ENCODE measurements around the gene CCDC197. TPM values are rescaled to one million over a fixed set of nuclear protein-coding genes. Genes with fewer than 3 reads are reported as not detected.

Gene CCDC197
- polyA plus RNA-seq, 3 donors, result not detected

DNA sequence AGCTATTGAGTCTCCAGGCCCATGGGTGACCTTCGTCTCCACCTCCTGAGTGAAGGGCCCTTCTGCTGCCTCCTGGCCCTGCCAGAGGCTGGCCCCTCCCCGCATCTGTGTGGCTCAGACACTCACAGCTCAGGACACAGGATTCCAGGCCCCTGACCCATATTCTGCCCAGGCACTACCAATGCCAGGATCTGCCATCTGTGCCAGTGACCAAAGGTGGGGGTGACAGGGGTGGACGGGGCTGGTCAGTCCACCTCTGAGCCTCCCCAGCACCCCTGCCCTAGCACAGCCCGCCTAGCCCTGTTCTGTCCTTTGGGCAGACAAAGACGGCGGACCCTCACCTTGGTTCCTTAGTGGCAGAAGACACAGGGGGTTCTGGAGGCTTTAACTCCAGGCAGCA, 23.5 kb upstream of the CCDC197 start:
- H3K27ac ChIP-seq (ENCODE audit: low read depth, low read length), result no peak overlapping the region
- 74 to 96% (median 86%) methylated on average over 5 to 6 of the region's 6 CpGs for WGBS, 3 donors

DNA sequence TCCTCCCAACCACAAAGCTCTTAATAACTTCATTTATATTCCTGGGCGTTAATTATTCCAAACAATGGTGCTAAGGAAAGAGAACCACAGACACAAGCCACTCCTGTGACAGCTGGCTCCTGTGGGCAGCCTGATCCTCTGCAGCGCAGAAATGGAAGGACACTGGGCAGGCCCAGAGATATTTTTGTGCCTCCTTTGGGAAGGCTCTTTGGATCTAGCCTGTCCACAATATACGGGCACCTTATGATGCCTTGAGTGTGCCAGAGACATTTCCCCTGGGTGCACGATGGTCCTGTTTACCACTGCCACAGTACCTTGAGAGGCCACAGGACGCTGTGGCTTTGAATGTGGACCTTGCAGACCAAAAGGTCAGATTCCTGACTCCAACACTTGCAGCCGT, 22.8 kb upstream of the CCDC197 start:
- WGBS, 3 donors, result 88 to 90% (median 88%) methylated on average over 6 of the region's 6 CpGs
- no peak overlapping the region for H3K27ac ChIP-seq (ENCODE audit: low read depth, low read length)

DNA sequence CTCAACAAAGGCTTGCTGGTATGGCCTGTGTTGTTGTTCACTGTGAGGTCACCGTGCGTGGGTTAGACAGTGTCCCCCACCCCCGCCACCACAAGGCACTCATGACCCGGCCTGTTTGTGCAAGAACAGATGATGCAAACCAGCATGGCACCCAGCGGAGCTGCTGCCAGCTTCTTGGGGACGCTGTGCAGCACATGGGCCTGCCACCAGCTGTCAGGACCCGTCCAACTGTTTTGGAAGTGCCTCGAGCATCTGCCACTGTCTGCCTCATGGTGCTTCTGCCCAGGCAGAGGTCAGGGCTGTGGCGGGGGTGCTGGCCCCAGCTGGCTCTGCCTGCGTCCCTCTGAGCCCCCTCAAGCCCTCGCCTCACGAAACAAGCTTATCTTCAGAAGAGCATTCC, 22.3 kb upstream of the CCDC197 start:
- 69 to 91% (median 69%) methylated on average over 11 to 12 of the region's 12 CpGs for WGBS, 3 donors
- H3K27ac ChIP-seq (ENCODE audit: low read depth, low read length), result no peak overlapping the region

DNA sequence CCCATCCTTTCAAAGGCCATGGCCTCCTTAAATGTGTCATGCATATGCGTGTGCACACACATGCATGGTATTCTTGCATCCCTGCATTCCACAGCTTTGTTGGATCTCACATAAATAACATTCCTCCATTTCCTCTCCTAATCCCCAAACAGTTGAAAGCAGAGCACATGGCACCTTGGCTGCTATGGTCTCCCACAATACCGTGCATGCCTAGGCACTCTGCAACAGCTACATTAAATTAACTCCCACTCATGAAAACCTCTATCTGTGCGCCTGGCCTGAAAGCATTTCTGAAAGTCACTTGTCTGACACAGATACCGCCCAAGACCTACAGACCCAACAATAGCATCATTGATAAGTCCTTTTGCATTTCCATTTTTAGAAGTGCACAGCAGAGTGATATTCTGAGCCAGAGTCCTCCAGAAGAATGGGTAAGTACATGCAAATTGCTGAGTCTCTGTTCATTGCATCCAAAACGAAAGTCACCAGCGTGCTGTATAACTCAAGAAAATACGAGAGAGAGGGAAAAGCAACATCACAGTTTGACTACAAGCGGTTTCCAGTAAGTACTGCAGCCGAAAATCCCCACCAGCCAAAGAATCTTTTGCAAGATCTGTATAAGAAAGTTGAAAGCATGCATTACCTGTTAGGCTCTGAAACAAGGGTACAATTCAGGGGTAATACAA, 21.2 kb upstream of the CCDC197 start:
- H3K27ac ChIP-seq (ENCODE audit: low read depth, low read length), result no peak overlapping the region
- 65 to 71% (median 71%) methylated on average over 9 of the region's 9 CpGs for WGBS, 3 donors

DNA sequence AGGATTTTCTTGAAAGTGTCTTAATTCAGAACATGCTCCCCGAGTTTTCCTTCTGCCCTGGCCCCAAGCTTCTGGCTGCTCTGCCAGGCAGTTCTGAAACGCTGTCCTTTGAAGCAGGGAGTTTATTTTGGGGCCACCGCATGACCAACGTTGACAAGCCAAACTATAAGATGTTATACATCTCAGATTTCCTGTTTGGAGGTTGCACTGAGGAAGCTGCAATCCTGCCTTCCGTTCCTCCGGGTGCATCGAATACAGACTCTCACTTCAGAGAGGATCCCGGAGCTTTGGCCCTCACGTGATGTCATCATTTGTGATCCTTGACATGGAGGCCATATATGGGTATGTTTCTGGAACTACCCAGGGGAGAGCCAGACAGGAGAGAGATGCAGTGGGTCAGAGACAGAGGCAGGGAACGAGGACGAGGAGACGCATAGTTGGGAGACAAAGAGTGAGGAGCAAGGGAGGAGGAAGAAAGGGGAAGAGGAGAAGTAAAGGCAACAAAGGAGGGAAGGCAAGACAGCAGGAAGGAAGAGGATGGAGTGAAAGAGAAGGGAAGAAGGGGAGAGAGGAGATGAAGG, 20.5 kb upstream of the CCDC197 start, which contains the start of gene ASB2:
Gene ASB2 (minus strand): TSS at position 94 of the 581 bp plus-strand sequence. CDS start 12,031 bp downstream, outside the sequence.
- whole genome bisulfite sequencing, 3 donors, result 16 to 39% (median 23%) methylated on average over 12 of the region's 12 CpGs
- no peak within 1 kb of the TSS for H3K27ac ChIP-seq (ENCODE audit: low read depth, low read length)

DNA sequence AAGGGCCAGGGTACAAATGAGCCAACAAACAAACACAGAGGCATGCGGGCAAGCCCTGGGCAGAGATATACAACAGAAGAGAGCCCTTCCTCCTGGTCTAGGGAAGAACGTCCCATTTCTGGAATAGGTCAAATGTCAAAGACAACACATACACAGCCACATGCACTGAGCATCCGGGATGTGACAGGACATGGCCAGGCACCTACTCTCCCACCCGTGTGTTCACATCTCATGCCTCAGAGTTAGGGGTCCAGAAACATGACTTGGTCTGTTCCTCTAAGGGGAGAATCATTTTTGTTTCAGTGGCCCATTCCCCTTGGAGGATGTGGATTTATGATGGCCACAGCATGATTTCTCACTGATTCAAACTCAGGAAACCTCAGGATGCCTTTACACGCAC, 19.9 kb upstream of the CCDC197 start:
- WGBS, 3 donors, result 76 to 80% (median 76%) methylated on average over 5 of the region's 5 CpGs
- H3K27ac ChIP-seq (ENCODE audit: low read depth, low read length), result no peak overlapping the region

DNA sequence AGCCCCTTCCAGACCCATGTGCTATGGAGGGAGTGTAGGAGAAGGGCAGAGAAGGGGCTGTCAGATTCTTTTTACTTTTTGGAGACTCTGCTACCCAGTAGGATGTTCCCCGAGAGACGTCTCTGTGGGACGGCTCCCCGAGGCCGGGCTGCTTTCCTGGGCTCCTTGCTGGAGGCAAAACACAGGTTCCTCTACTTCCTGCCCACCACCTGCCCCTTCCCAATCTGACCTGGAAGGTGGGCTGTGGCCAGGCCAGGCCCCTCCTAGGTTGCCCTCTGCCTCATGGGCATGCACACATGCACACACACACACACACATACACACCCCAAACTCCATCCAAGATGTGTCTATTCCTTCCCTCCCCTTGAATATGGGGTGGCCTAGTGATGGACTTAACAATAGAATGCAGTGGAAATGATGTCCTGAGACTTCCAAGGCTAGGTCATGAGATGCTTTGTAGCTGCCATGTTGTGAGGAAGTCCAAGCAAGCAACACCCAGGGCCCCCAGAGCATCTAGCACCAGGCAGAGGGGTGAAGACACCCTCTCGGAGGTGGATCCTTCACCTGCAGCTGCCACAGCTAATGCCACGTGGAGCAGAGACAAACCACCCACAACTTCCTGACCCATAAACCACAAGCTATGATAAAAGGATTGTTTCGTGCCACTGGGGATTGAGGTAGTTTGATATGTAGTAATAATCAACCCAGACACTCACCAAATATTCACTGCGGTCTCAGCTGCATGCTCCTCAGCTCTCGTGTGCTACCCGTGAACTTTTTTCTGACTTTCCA, 19.1 kb upstream of the CCDC197 start:
- no peak overlapping the region for H3K27ac ChIP-seq (ENCODE audit: low read depth, low read length)
- 81 to 89% (median 85%) methylated on average over 11 of the region's 11 CpGs for WGBS, 3 donors

DNA sequence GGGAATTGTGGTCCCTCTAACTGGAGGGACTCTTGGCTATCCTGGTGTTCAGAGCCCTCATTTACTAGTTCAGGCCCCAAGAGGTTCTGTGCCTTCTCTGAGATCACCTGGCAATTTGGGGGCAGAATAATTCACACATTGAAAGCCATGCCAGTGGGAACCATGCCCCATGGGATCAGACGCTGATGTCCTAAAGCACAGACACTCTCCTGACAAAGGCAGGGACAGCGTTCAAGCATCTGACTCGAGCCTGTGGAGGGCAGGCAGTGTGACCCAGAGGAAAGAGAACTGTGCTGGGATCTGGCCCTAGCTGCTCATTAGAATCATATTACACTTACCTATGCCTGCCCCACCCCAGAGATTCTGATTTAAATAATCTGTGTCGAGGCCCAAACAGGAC, 18.4 kb upstream of the CCDC197 start:
- H3K27ac ChIP-seq (ENCODE audit: low read depth, low read length), result no peak overlapping the region
- 78 to 87% (median 79%) methylated on average over 4 of the region's 4 CpGs for WGBS, 3 donors

DNA sequence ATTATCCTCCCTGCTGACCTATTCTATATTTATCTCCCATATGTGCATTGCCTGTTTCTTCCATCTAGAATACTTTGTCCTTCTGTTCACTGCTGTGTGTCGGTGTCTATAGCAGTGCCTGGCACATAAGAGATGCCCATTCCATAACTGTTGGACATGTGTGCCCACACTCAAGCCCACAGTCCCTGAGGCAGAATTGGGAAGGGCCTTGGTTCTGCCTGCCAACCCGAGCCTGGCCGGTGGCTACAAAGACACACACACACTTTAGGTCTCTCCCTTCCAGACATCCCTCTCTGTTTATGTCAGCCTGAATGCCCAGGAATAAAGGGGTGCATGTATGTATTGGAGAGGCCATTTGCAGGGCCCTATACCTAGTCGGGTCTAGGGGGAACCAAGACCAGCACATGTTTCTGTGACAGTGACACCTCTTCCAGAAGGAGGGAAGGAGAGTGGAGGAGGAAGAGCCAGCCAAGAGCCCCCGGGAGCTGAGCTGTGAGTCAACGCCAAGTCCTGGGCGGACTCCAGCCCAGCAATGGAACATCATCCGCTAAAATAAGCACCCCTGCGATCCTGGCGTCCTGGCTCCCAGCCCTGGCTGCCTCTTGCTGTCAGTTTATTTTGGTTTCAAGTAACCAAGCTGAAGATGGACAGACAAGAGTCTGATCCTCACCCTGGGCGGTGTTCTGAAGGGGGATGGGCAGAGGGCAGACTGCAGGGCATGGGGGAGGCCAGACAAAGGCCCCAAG, 16.5 kb upstream of the CCDC197 start:
- H3K27ac ChIP-seq (ENCODE audit: low read depth, low read length), result no peak overlapping the region

DNA sequence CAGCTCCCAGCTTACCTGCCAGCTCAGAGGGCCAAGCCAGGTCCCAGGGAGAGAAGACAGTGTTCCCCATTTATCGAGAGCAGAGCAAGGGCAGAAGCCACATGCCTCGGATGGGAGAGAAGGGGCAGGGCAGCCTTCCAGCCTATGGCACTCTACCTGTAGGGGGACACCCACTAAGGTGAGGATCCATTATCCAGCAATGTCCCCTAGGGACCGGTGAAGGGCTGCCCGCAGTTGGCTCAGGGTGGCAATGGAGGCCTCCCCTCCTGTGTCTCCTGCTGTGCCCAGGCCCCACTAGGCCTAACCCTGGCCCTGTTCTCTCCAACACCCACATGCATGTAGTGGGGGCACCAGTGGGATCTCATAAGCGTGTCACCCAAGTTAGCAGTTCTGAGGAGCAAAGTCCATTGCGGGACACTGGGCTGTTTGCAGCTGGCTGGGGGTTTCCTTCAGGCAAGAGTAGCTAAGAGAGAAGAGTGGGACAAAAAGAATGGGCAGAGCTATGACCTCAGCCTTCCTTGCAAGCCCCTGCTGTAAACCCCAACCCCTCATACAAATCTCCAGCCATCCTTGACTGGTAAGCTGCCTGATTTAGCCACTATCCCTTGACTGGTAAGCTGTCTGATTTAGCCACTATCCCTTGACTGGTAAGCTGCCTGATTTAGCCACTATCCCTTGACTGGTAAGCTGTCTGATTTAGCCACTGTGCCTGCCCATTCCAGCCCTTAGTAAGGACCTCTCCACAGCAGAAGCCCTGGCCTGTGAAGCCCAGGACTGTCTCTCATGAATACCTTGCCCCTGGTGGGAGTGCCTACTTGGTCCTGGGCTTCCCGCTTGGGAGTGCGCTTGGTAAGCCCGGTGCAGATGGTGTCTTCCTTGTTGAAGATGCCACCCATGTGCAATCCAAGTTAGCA, 15.5 kb upstream of the CCDC197 start:
- WGBS, 3 donors, result 90 to 97% (median 94%) methylated on average over 9 of the region's 9 CpGs
- H3K27ac ChIP-seq (ENCODE audit: low read depth, low read length), result no peak overlapping the region

More for the DNA sequence above, 16.5 kb upstream of the CCDC197 start:
- WGBS, 3 donors, result 61 to 68% (median 62%) methylated on average over 11 of the region's 11 CpGs

DNA sequence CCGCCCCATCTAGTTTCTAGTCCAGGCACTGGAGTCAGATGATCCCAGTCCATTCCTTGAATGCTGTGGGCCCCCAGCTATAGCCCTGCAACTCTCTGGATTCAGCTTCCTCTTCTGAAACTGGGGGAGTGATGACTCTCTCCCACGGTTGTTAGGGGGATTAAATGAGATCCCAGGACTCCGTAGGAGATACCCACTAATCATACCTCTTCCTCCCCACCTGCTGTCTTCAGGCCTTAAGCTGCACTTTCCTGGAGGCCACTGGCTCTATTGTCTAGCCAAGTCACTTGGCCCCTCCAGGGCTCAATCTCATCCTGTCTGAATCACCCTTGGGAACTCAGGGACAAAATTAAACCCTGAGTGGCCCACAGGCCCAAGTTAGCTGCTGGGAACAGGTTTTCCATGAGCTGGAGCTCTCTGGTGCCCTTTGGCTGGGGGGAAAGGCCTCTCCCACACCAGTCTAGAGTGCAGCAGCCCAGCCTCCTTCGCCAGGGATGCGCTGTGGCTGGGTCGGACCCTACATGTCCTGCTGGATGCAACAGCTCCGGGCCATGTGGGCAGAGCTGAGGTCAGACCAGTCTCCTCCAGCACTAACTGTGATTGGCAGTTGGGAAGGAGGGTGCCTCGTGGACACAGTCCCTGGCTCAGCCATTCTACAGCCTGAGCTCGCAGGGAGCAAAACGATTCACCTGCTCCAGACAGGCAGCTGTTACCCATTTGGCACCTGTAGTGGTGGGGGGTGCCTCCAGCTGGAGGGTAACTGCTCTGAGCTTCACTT, 14.7 kb upstream of the CCDC197 start:
- 81 to 88% (median 82%) methylated on average over 10 of the region's 10 CpGs for WGBS, 3 donors
- H3K27ac ChIP-seq (ENCODE audit: low read depth, low read length), result no peak overlapping the region

DNA sequence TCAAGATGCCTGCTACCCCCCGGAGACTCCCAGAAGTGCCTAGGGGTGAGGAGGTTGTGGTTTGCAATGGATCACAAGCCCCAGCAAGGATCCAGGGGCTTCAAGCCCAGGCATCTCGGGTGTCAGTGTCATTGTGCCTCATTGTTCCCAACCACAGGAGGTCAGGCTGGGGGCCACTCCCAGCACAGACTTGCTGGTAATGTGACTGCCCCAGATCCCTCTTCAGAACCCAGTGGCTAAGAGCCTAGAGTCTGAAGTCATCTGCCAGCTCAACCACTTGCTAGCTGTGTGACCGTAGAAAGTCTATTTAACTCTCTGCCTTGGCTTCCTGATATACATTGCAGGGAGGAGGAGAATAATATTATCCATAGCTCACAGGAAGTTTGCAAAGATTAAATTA, 13.0 kb upstream of the CCDC197 start:
- WGBS, 3 donors, result 85 to 87% (median 87%) methylated on average over 3 of the region's 3 CpGs
- H3K27ac ChIP-seq (ENCODE audit: low read depth, low read length), result no peak overlapping the region

DNA sequence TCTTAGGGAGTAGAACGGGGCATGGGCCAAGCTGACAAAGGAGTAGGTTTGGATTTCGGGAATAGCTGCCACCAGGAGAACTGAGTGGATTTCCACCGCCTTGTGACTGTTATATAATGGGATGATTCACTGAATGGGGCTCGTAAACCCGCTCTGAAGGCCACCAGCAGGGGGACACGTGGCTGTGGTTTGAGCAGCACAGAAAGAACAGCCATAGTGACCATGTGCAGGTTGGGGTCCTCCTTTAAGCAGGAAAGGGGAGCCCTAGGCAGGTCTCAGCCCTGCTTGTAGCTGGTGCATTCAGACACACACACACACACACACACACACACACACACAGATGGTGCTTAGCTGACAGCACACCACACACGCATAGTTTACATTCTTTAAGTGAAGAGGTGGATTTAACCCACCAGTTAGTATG, 12.1 kb upstream of the CCDC197 start:
- WGBS, 3 donors, result 33 to 50% (median 45%) methylated on average over 7 of the region's 7 CpGs
- H3K27ac ChIP-seq (ENCODE audit: low read depth, low read length), result no peak overlapping the region

DNA sequence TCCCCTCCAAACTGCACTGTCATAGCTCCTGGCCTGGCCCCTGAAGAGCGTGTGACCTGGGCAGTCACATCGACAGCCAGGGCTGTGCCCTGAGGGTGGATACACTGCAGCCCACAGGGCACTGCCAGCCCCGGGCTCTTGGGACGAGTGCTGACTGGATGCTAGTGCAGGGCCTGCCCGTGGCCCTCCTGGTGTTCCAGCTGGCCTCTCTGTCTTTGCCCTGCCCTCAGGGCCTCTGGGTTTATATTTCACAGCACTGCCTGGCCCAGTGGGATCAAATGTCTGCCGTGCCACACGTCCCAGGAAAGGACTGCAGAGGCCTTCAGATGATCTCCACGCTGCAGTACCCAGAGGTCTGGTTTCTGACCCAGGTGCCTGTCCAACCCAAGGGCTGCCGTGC, 10.1 kb upstream of the CCDC197 start:
- H3K27ac ChIP-seq (ENCODE audit: low read depth, low read length), result no peak overlapping the region
- 61 to 81% (median 67%) methylated on average over 9 of the region's 9 CpGs for WGBS, 3 donors

DNA sequence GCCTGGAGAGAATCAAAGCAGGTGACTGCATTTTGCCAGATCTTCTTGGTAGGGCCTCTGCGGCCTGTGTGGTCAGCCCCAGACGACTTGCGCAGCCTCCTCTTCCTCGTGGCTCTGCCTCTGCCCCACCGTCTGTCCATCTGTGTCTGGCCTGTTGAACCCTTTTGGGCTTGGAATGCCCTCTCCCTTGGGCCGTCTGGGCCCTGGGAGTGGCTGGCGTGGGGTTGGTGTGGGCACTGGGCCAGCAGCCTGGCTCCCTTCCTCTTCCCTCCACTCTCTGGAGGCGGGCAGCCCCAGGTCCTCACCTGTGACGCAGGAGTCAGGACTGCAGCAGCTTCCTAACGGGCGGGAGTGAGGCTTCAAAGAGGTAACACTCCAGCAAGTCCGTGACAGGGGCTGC, 9.7 kb upstream of the CCDC197 start:
- 67 to 74% (median 69%) methylated on average over 12 of the region's 12 CpGs for whole genome bisulfite sequencing, 3 donors
- H3K27ac ChIP-seq (ENCODE audit: low read depth, low read length), result no peak overlapping the region

DNA sequence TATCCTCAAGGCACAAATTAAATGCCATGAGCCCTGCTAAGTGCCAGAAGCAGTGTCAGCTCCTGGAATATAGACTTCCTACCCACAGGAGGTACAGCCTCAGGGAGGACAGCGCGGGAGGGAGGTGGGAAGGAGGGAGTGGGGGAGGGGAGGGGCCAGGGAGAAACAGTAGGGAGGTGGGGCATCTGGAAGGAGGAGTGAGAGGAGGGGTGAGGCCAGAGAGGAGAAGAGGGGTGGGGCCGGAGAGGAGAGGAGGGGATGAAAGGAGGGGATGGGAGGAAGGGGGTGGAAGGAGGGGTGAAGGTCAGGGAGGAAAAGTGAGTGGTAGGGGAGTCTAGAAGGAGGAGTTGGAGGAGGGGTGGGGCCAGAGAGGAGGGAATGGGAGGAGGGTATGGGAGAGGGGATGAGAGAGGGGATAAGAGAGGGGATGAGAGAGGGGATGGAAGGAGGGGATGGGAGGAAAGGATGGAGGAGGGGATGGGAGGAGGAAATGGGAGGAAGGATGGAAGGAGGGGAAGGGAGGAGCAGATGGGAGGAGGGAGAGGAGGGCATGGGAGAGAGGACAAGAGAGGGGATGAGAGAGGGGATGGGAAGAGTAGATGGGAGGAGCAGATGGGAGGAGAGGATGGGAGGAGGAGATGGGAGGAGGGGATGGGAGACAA, 9.2 kb upstream of the CCDC197 start:
- WGBS, 3 donors, result 63 to 75% (median 71%) methylated on average over 3 of the region's 3 CpGs
- no peak overlapping the region for H3K27ac ChIP-seq (ENCODE audit: low read depth, low read length)

DNA sequence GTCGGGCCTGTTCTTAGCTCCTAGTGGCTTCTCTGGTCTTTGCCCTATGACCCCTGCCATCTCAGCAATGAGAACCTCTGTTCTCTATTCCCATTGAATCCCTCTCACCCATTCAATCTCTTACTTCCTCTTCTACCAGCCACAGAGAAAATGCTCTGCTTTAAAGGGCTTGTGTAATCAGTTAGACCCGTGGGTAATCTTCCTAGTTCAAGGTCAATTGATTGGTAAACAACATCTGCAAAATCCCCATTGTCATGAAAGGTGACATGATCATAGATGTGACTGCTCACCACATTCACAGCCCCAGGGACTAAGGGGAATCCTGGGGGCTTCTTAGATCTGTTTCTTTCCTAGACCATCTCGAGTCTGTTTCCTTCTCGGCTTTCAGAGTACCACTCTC, 7.2 kb upstream of the CCDC197 start:
- WGBS, 3 donors, result 58 to 72% (median 71%) methylated on average over 4 of the region's 4 CpGs
- no peak overlapping the region for H3K27ac ChIP-seq (ENCODE audit: low read depth, low read length)

Measured in adipose tissue (tissue), 3 donors.